Neural cell (in vitro differentiated cells): ENCODE results near the gene MEF2D. TPM values are rescaled to one million over a fixed set of nuclear protein-coding genes. Genes with fewer than 3 reads are reported as not detected.

Experiments
- H2AFZ ChIP-seq: fragments of 200-600, 300-800 bp; sonication (generic), shearing (Covaris generic); 2 replicates; pipeline ENCODE4 v1.6.0; 2014; ENCODE audit warnings: low read depth, mild to moderate bottlenecking, antibody characterized with exemption, low read length, moderate library complexity
- H3F3A ChIP-seq: fragments of 200-600 bp; shearing (Covaris generic); 2 replicates; pipeline ENCODE4 v1.6.1; 2016; ENCODE audit warnings: mild to moderate bottlenecking, moderate library complexity, mixed read lengths, antibody characterized with exemption, low read length; ENCODE audit not compliant: insufficient read depth, poor library complexity, severe bottlenecking
- H3K27ac ChIP-seq: fragments of 200-600, 300-800 bp; sonication (generic), shearing (Covaris generic); 2 replicates; pipeline ENCODE4 v1.5.1; 2014; ENCODE audit warnings: mild to moderate bottlenecking, low read length, moderate library complexity
- H3K27me3 ChIP-seq: fragments of 300-800, 200-600 bp; sonication (generic), shearing (Covaris generic); 2 replicates; pipeline ENCODE4 v1.6.0; 2014; ENCODE audit warnings: mild to moderate bottlenecking, low read depth, low read length, moderate library complexity; ENCODE audit not compliant: insufficient read depth
- H3K36me3 ChIP-seq: fragments of 300-800, 200-600 bp; sonication (generic), shearing (Covaris generic); 2 replicates; pipeline ENCODE4 v1.5.1; 2014; ENCODE audit warnings: mild to moderate bottlenecking, antibody characterized with exemption, low read length, moderate library complexity; ENCODE audit not compliant: insufficient read depth
- H3K4me2 ChIP-seq: fragments of 300-800, 200-600 bp; sonication (generic), shearing (Covaris generic); 2 replicates; pipeline ENCODE4 v1.6.0; 2014; ENCODE audit warnings: mild to moderate bottlenecking, low read length
- H3K4me3 ChIP-seq: fragments of 300-800, 200-600 bp; sonication (generic), shearing (Covaris generic); 2 replicates; pipeline ENCODE4 v1.5.1; 2014; ENCODE audit warnings: mild to moderate bottlenecking, low read length, moderate library complexity
- H3K79me2 ChIP-seq: fragments of 200-600 bp; shearing (Covaris generic); replicated peaks from 2 replicates; pipeline ENCODE4 v1.6.0; 2014; ENCODE audit warnings: mild to moderate bottlenecking, low read length, moderate library complexity; ENCODE audit not compliant: insufficient read depth
- H3K9ac ChIP-seq: fragments of 300-800, 200-600 bp; sonication (generic), shearing (Covaris generic); 2 replicates; pipeline ENCODE4 v1.6.1; 2016; ENCODE audit warnings: mild to moderate bottlenecking, low read length, mixed read lengths
- H3K9me2 ChIP-seq: fragments of 200-600 bp; shearing (Covaris generic); 2 replicates; pipeline ENCODE4 v1.6.1; 2016; ENCODE audit warnings: mild to moderate bottlenecking, low read length, mixed read lengths; ENCODE audit not compliant: insufficient read depth
- H3K9me3 ChIP-seq: fragments of 200-600, 300-800 bp; sonication (generic), shearing (Covaris generic); 2 replicates; pipeline ENCODE4 v1.6.1; 2016; ENCODE audit warnings: mild to moderate bottlenecking, mixed run types, low read length, moderate library complexity, mixed read lengths
- H4K20me1 ChIP-seq: fragments of 200-600 bp; shearing (Covaris generic); 2 replicates; pipeline ENCODE4 v1.6.1; 2016; ENCODE audit warnings: mild to moderate bottlenecking, mixed run types; ENCODE audit not compliant: insufficient read depth
- CTCF ChIP-seq: fragments of 450-650 bp; IDR thresholded peaks from 2 replicates; pipeline ENCODE4 v1.5.1; 2014; ENCODE audit warnings: antibody characterized with exemption, mild to moderate bottlenecking, moderate library complexity; ENCODE audit not compliant: poor library complexity, severe bottlenecking
- EP300 ChIP-seq: fragments of 450-650 bp; conservative IDR thresholded peaks from 2 replicates; pipeline ENCODE4 v1.6.1; 2014; ENCODE audit warnings: antibody characterized with exemption, mild to moderate bottlenecking, moderate library complexity; ENCODE audit not compliant: poor library complexity, severe bottlenecking
- EZH2 ChIP-seq: fragments of 200-600, 300-800 bp; shearing (Covaris generic), sonication (generic); IDR thresholded peaks from 2 replicates; pipeline ENCODE4 v1.6.1; 2014; ENCODE audit warnings: antibody characterized with exemption, low read length, borderline replicate concordance, mild to moderate bottlenecking; ENCODE audit not compliant: insufficient read depth, poor library complexity, severe bottlenecking
- MXI1 ChIP-seq: fragments of 450-650 bp; conservative IDR thresholded peaks from 2 replicates; pipeline ENCODE4 v1.6.1; 2014; ENCODE audit warnings: antibody characterized with exemption, mild to moderate bottlenecking; ENCODE audit not compliant: poor library complexity, severe bottlenecking
- POLR2AphosphoS5 ChIP-seq: IDR thresholded peaks from 2 replicates; pipeline ENCODE4 v1.6.1; 2012
- RAD21 ChIP-seq: fragments of 450-650 bp; conservative IDR thresholded peaks from 2 replicates; pipeline ENCODE4 v1.6.1; 2014; ENCODE audit warnings: antibody characterized with exemption, mild to moderate bottlenecking, moderate library complexity
- SMC3 ChIP-seq: fragments of 450-650 bp; conservative IDR thresholded peaks from 2 replicates; pipeline ENCODE4 v1.6.1; 2014; ENCODE audit warnings: antibody characterized with exemption, mild to moderate bottlenecking, moderate library complexity; ENCODE audit not compliant: poor library complexity
- TAF1 ChIP-seq: IDR thresholded peaks from 2 replicates; pipeline ENCODE4 v1.6.1; 2012; ENCODE audit warnings: low read depth
- polyA plus RNA-seq: library from polyadenylated mRNA; depleted of rRNA; stranded (reverse); fragments of >200 nt; gene quantifications from 2 replicates; pipeline ENCODE4 v1.2.3, GENCODE V29; 2014
- TF ChIP-seq, protein P1 (sequence below): IDR thresholded peaks from 2 replicates; pipeline ENCODE4 v1.6.1; 2012; ENCODE audit warnings: borderline replicate concordance

Gene MEF2D
- polyA plus RNA-seq, 1 donor from 2014 or later = 4.7 TPM

GRCh38 chr1:156451505-156452160, 48.9 kb downstream of the MEF2D start:
- H3K9me2 ChIP-seq = no peaks in the 10 kb centered on the region
- no peaks in the 10 kb centered on the region for H3K36me3 ChIP-seq
- H3K9ac ChIP-seq = no peak overlapping the region
- no peaks in the 10 kb centered on the region for H3K79me2 ChIP-seq
- no peak overlapping the region for H3K4me3 ChIP-seq
- peaks cover 2% of the 10 kb centered on the region for H3K27me3 ChIP-seq
- no peak overlapping the region for H3K27ac ChIP-seq
- no peaks in the 10 kb centered on the region for H3F3A ChIP-seq
- TF ChIP-seq SMC3 = no peak
- TF ChIP-seq EZH2 = no peak
- H3K4me2 ChIP-seq = no peak overlapping the region
- H4K20me1 ChIP-seq = no peaks in the 10 kb centered on the region
- no peaks in the 10 kb centered on the region for H3K9me3 ChIP-seq
- H2AFZ ChIP-seq = no peak overlapping the region

- H3K4me3 ChIP-seq = no peak overlapping the region
- no peaks in the 10 kb centered on the region for H4K20me1 ChIP-seq
- H2AFZ ChIP-seq = no peak overlapping the region
- H3K9me2 ChIP-seq = no peaks in the 10 kb centered on the region
- peaks cover 11% of the 10 kb centered on the region for H3K27me3 ChIP-seq
- H3K4me2 ChIP-seq = no peak overlapping the region
- H3K79me2 ChIP-seq = no peaks in the 10 kb centered on the region
- H3K36me3 ChIP-seq = no peaks in the 10 kb centered on the region
- H3K27ac ChIP-seq = no peak overlapping the region
- no peak for TF ChIP-seq RAD21
- no peak for TF ChIP-seq MXI1
- no peak for TF ChIP-seq EP300
- TF ChIP-seq POLR2AphosphoS5 = no peak
- no peak for TF ChIP-seq SMC3
- TF ChIP-seq TAF1 = no peak
- TF ChIP-seq, protein P1, sequence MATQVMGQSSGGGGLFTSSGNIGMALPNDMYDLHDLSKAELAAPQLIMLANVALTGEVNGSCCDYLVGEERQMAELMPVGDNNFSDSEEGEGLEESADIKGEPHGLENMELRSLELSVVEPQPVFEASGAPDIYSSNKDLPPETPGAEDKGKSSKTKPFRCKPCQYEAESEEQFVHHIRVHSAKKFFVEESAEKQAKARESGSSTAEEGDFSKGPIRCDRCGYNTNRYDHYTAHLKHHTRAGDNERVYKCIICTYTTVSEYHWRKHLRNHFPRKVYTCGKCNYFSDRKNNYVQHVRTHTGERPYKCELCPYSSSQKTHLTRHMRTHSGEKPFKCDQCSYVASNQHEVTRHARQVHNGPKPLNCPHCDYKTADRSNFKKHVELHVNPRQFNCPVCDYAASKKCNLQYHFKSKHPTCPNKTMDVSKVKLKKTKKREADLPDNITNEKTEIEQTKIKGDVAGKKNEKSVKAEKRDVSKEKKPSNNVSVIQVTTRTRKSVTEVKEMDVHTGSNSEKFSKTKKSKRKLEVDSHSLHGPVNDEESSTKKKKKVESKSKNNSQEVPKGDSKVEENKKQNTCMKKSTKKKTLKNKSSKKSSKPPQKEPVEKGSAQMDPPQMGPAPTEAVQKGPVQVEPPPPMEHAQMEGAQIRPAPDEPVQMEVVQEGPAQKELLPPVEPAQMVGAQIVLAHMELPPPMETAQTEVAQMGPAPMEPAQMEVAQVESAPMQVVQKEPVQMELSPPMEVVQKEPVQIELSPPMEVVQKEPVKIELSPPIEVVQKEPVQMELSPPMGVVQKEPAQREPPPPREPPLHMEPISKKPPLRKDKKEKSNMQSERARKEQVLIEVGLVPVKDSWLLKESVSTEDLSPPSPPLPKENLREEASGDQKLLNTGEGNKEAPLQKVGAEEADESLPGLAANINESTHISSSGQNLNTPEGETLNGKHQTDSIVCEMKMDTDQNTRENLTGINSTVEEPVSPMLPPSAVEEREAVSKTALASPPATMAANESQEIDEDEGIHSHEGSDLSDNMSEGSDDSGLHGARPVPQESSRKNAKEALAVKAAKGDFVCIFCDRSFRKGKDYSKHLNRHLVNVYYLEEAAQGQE = no peak
- TF ChIP-seq CTCF = no peak
- TF ChIP-seq EZH2 = no peak
- no peak overlapping the region for H3K9ac ChIP-seq
- no peaks in the 10 kb centered on the region for H3F3A ChIP-seq
- H3K9me3 ChIP-seq = no peaks in the 10 kb centered on the region
Measured at GRCh38 chr1:156448134-156448967, 52.2 kb downstream of the MEF2D start.
